GM12878 (cell line): ENCODE data around the gene CLIP2. TPM values are rescaled to one million over a fixed set of nuclear protein-coding genes. Genes with fewer than 3 reads are reported as not detected.

Experiments
- ATAC-seq: fragments of 200-7000 bp; cut with Tn5 transposase; 3 replicates; pipeline ENCODE4 v1.9.1; 2020; ENCODE audit warnings: mild to moderate bottlenecking, moderate library complexity
- BruUV-seq: library from RNA; stranded (reverse); fragments of 400-500 nt; replicated peaks from 2 replicates; lab custom pipeline; 2021; lab: Mats Ljungman, UMichigan
- CTCF ChIA-PET: fragments of 300-600 bp; sonication (Branson Sonifier 250); formaldehyde crosslinking; extraction: SDS; loops from one replicate; lab custom pipeline; 2021; ENCODE audit warnings: inconsistent platforms; lab: Yijun Ruan, JAX
- POLR2A ChIA-PET: fragments of 350-600 bp; formaldehyde crosslinking; extraction: SDS; loops from one replicate; lab custom pipeline; 2021; ENCODE audit warnings: inconsistent platforms; lab: Charles Lee
- RAD21 ChIA-PET: fragments of 300-600 bp; sonication (Branson Sonifier 250); formaldehyde crosslinking; loops from one replicate; lab custom pipeline; 2023; ENCODE audit warnings: antibody characterized with exemption; ENCODE audit not compliant: unreplicated experiment; lab: Charles Lee
- SMC1A ChIA-PET: fragments of 300-600 bp; sonication (Branson Sonifier 250); formaldehyde crosslinking; loops from one replicate; lab custom pipeline; 2023; ENCODE audit not compliant: unreplicated experiment, uncharacterized antibody; lab: Charles Lee
- DNase-seq: peaks from one replicate; pipeline ENCODE4 v3.0.0-alpha.2; 2011; ENCODE audit warnings: low read depth, low spot score
- FAIRE-seq: peaks from 3 replicates; lab custom pipeline; 2011; peaks lifted over from hg19 to GRCh38; lab: Jason Lieb, UNC
- H2AFZ ChIP-seq: 2 replicates; pipeline ENCODE4 v1.6.0; 2011; ENCODE audit warnings: low read depth, low read length, control low read depth; ENCODE audit not compliant: control insufficient read depth
- H3K27ac ChIP-seq: 2 replicates; pipeline ENCODE4 v1.5.1; 2011; ENCODE audit warnings: control low read depth; ENCODE audit not compliant: control insufficient read depth, insufficient read depth
- H3K27me3 ChIP-seq, 2 experiments: replicated peaks in 1 of 2; 2 replicates each; pipeline versions ENCODE4 v1.6.0 to v1.6.1; 2011; ENCODE audit warnings: low read length in 1 of 2; ENCODE audit not compliant: control insufficient read depth in 2 of 2, insufficient read depth in 2 of 2
- H3K36me3 ChIP-seq, 2 experiments: 2 replicates each; pipeline ENCODE4 v1.5.1; 2011; ENCODE audit warnings: low read length in 1 of 2; ENCODE audit not compliant: control insufficient read depth in 2 of 2, insufficient read depth in 2 of 2
- H3K4me1 ChIP-seq: 2 replicates; pipeline ENCODE4 v1.6.1; 2011; ENCODE audit warnings: mild to moderate bottlenecking, low read length, moderate library complexity, mixed read lengths; ENCODE audit not compliant: control insufficient read depth, insufficient read depth
- H3K4me2 ChIP-seq: 2 replicates; pipeline ENCODE4 v1.6.0; 2011; ENCODE audit warnings: control low read depth; ENCODE audit not compliant: control insufficient read depth, insufficient read depth
- H3K4me3 ChIP-seq: fragments of 200-600 bp; sonication (generic); 2 replicates; pipeline ENCODE4 v1.5.1; 2016
- H3K79me2 ChIP-seq: 2 replicates; pipeline ENCODE4 v1.6.0; 2011; ENCODE audit warnings: low read length; ENCODE audit not compliant: control insufficient read depth, insufficient read depth
- H3K9ac ChIP-seq: 2 replicates; pipeline ENCODE4 v1.8.0; 2011; ENCODE audit warnings: low read length, control low read depth, mixed read lengths; ENCODE audit not compliant: control insufficient read depth, insufficient read depth
- H3K9me3 ChIP-seq: replicated peaks from 3 replicates; pipeline ENCODE4 v1.5.1; 2011; ENCODE audit warnings: mild to moderate bottlenecking, low read length; ENCODE audit not compliant: control insufficient read depth, insufficient read depth
- H4K20me1 ChIP-seq: 2 replicates; pipeline ENCODE4 v1.6.0; 2011; ENCODE audit not compliant: control insufficient read depth, insufficient read depth
- BMI1 ChIP-seq: fragments of 450-650 bp; IDR thresholded peaks from 2 replicates; pipeline ENCODE4 v1.6.1; 2016; ENCODE audit warnings: mild to moderate bottlenecking, moderate library complexity, borderline replicate concordance
- CHD1 ChIP-seq: IDR thresholded peaks from 2 replicates; pipeline ENCODE4 v1.6.1; 2012; ENCODE audit warnings: low read depth, low read length, improper control_type of control experiment
- CREB1 ChIP-seq: IDR thresholded peaks from 2 replicates; pipeline ENCODE4 v1.6.1; 2012; ENCODE audit warnings: low read depth, mild to moderate bottlenecking, inconsistent platforms
- EZH2 ChIP-seq: IDR thresholded peaks from 2 replicates; pipeline ENCODE4 v1.6.1; 2012; ENCODE audit warnings: low read depth, mild to moderate bottlenecking, control low read depth, inconsistent platforms, low read length, borderline replicate concordance; ENCODE audit not compliant: control insufficient read depth
- MEF2A ChIP-seq: IDR thresholded peaks from 2 replicates; pipeline ENCODE4 v1.6.1; 2011; ENCODE audit warnings: low read depth, mild to moderate bottlenecking, low read length, moderate library complexity; ENCODE audit not compliant: insufficient read depth
- MTA3 ChIP-seq: IDR thresholded peaks from 2 replicates; pipeline ENCODE4 v1.6.1; 2012; ENCODE audit warnings: low read length, inconsistent platforms, borderline replicate concordance
- NFIC ChIP-seq: IDR thresholded peaks from 2 replicates; pipeline ENCODE4 v1.6.1; 2012; ENCODE audit warnings: low read depth, mild to moderate bottlenecking, inconsistent platforms, low read length, moderate library complexity
- NFYB ChIP-seq: IDR thresholded peaks from 2 replicates; pipeline ENCODE4 v1.6.1; 2011; ENCODE audit warnings: low read depth, mild to moderate bottlenecking, low read length, improper control_type of control experiment, moderate library complexity; ENCODE audit not compliant: insufficient read depth
- PML ChIP-seq: IDR thresholded peaks from 2 replicates; pipeline ENCODE4 v1.6.1; 2012; ENCODE audit warnings: low read length, inconsistent platforms
- STAT3 ChIP-seq: IDR thresholded peaks from 2 replicates; pipeline ENCODE4 v1.6.1; 2011; ENCODE audit warnings: low read depth, low read length, improper control_type of control experiment
- WGBS: methylation state at CpG from one replicate; pipeline ENCODE4 v1.1.6; 2016; ENCODE audit warnings: low lambda C conversion rate; ENCODE audit not compliant: insufficient replicate concordance, insufficient coverage; ENCODE audit errors: missing lambda C conversion rate; 5-methylcytosine and 5-hydroxymethylcytosine counted together
- in situ Hi-C: fragments of 300-500 bp; cut with MboI; formaldehyde crosslinking; loops from 9 replicates; pipeline ENCODE4 v1.14.3; 2018; ENCODE audit warnings: mixed read lengths
- intact Hi-C: fragments of 100-400 bp; cut with micrococcal nuclease; formaldehyde crosslinking; loops from one replicate; pipeline ENCODE4 v1.14.2; 2022; ENCODE audit not compliant: unreplicated experiment
- polyA plus RNA-seq, 11 experiments: library from polyadenylated mRNA; depleted of rRNA in 4 of 11; unstranded in 6 of 11; stranded (reverse) in 5 of 11; fragments of >200 nt; fragmentation: Nextera tagmentation in 4 of 11; fragmentation: Illumina TruSeq in 1 of 11; extraction: Ambion mirVana in 4 of 11; extraction: Trizol in 1 of 11; gene quantifications; 1 replicate in 1 of 11; 2 replicates in 10 of 11; pipeline versions ENCODE4 v1.2.1 to v1.2.3, GENCODE V29; 2011 to 2016; ENCODE audit warnings: inconsistent platforms in 2 of 11, missing spikeins in 2 of 11, low read depth in 1 of 11
- total RNA-seq, 4 experiments: library from RNA; depleted of rRNA in 3 of 4; stranded (reverse); fragments of >200 nt in 3 of 4; fragmentation: Illumina TruSeq in 1 of 4; extraction: Trizol in 1 of 4; gene quantifications; 2 replicates each; pipeline versions ENCODE4 v1.2.1 to v1.2.3, GENCODE V29; 2013 to 2021
- TF ChIP-seq, protein P1 (sequence below): IDR thresholded peaks from 2 replicates; pipeline ENCODE4 v1.6.1; 2011; ENCODE audit warnings: borderline replicate concordance, low read depth, mild to moderate bottlenecking, moderate library complexity, low read length; ENCODE audit not compliant: insufficient read depth, poor library complexity, severe bottlenecking
- TF ChIP-seq, protein P2 (sequence below): IDR thresholded peaks from 2 replicates; pipeline ENCODE4 v1.6.1; 2012; ENCODE audit warnings: low read depth, low read length, improper control_type of control experiment

The CLIP2 gene
- total and polyA plus RNA-seq, 10 of the 15 experiments (the other 5 are each of a cell fraction or from before 2014, with no cell fraction given), result 0.26 to 56.3 (median 21.0) TPM

DNA sequence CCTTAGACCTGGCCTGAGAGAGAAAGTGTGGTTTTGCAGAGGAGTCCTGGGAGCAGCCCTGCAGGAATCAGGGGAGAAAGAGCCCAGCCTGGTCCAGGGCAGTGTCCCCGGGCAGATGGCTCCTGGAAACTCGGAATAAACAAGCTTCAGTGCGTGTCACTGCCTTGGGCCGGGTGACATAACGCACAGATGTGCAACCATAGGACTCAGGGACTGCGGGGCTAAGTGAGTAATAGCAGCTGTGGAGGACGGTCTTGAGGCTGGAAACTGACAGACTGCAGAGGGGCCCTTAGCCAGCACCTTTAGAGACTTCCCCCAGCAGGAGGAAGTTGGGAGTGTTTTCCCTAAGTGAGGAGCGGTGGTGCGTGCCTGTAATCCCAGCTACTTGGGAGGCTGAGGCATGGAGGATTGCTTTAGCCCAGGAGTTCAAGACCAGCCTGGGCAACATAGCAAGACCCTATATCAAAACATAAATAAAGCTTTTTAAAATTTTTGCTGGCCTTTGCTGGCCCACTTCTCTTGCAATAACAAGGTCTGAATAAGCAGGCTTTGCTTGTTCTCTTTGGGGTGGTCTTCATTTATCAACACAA, 5.3 kb upstream of the CLIP2 start:
- ChIA-PET POLR2A (interaction anchor here (0.5 to 8.7 kb wide), 6 partner anchors 9 to 92 kb away, joined by 3 to 171 read pairs (median 18); partner anchors contain the start of gene LAT2), SMC1A (interaction anchor here (0.7 to 12.0 kb wide), 9 partner anchors 9 to 117 kb away, joined by 3 to 285 read pairs (median 8); no protein-coding TSS in a partner anchor), CTCF (interaction anchor here (1.2 to 6.5 kb wide), 4 partner anchors 8 to 77 kb away, joined by 4 to 103 read pairs (median 38); no protein-coding TSS in a partner anchor), RAD21 (interaction anchor here (1.1 to 12.0 kb wide), 8 partner anchors 8 to 77 kb away, joined by 3 to 169 read pairs (median 12); partner anchors contain the start of gene LAT2)
- Histone ChIP-seq H3K9me3 (no peaks in the 10 kb centered on the region), H3K36me3 (no peaks in the 10 kb centered on the region), H3K9ac (no peak overlapping the region), H3K4me2 (peak overlapping the region; percentile 85), H3K4me1 (peaks cover 44% of the 10 kb centered on the region), H4K20me1 (no peaks in the 10 kb centered on the region), H3K27ac (peak overlapping the region; percentile 78), H2AFZ (no peak overlapping the region), H3K27me3 (no peaks in the 10 kb centered on the region), H3K4me3 (no peak overlapping the region), H3K79me2 (peaks cover 25% of the 10 kb centered on the region)
- WGBS, result 41% methylated on average over 7 of the region's 9 CpGs
- no peak for TF ChIP-seq BMI1
- intact Hi-C loops (loop anchor here (1.0 to 10.0 kb wide), 4 partner anchors 12 to 381 kb away; no protein-coding TSS in a partner anchor), in situ Hi-C loops (no loop called here)
- DNase-seq, result no peak
- BruUV-seq, result no TSS peak
- no peak for FAIRE-seq
- ATAC-seq, result peak; percentile 11; the same call in 2 of the 3 replicates

DNA sequence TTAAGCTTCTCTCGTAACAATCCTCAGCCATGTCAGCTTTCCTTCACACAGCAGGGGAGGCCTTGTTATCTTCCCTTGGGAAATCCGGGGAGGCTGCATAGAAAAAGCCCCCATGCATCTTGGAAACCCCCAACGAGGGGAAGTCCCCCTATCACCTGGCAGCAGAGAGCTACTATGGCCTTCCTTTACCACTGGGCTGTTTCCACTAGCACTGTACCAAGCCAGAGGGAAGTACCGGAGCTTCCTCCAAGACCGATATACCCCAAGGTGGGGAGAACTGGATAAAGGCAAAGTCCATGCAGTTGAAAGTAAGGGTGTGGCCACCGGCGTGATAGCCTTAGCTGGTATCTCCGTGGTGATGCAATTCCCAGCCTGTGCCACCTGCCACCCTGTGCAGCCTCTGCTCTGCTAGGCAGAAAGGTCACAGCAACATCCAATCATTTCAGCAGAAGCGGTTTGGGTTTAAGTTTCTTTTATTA, 4.4 kb upstream of the CLIP2 start:
- in situ Hi-C loops, result loop anchor here (5.0 kb wide), 1 partner anchor 78 kb away; no protein-coding TSS in a partner anchor
- H3K9ac ChIP-seq, result peak overlapping the region; percentile 29
- TF ChIP-seq MTA3 (peak; percentile 48), NFYB (0 out of 2 replicates have a peak, but pooled peaks have one; percentile 22), CREB1 (no peak), CHD1 (no peak), NFIC (peak; percentile 69), STAT3 (no peak), MEF2A (no peak), EZH2 (no peak), PML (0 out of 2 replicates have a peak, but pooled peaks have one; percentile 14)
- TF ChIP-seq, protein P1, sequence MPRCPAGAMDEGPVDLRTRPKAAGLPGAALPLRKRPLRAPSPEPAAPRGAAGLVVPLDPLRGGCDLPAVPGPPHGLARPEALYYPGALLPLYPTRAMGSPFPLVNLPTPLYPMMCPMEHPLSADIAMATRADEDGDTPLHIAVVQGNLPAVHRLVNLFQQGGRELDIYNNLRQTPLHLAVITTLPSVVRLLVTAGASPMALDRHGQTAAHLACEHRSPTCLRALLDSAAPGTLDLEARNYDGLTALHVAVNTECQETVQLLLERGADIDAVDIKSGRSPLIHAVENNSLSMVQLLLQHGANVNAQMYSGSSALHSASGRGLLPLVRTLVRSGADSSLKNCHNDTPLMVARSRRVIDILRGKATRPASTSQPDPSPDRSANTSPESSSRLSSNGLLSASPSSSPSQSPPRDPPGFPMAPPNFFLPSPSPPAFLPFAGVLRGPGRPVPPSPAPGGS, result no peak
- TF ChIP-seq, protein P2, sequence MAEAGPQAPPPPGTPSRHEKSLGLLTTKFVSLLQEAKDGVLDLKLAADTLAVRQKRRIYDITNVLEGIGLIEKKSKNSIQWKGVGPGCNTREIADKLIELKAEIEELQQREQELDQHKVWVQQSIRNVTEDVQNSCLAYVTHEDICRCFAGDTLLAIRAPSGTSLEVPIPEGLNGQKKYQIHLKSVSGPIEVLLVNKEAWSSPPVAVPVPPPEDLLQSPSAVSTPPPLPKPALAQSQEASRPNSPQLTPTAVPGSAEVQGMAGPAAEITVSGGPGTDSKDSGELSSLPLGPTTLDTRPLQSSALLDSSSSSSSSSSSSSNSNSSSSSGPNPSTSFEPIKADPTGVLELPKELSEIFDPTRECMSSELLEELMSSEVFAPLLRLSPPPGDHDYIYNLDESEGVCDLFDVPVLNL, result no peak

More for the DNA sequence above, 4.4 kb upstream of the CLIP2 start:
- H3K4me1 ChIP-seq, result peaks cover 37% of the 10 kb centered on the region
- intact Hi-C loops, result loop anchor here (1.0 to 10.0 kb wide), 5 partner anchors 13 to 380 kb away; no protein-coding TSS in a partner anchor
- peaks cover 32% of the 10 kb centered on the region for H3K79me2 ChIP-seq
- H3K27ac ChIP-seq, result peak overlapping the region; percentile 78
- RAD21 ChIA-PET, result interaction anchor here (0.9 to 12.0 kb wide), 12 partner anchors 9 to 78 kb away, joined by 3 to 169 read pairs (median 6); partner anchors contain the start of gene LAT2
- BruUV-seq, result no TSS peak
- no peaks in the 10 kb centered on the region for H3K27me3 ChIP-seq
- H4K20me1 ChIP-seq, result no peaks in the 10 kb centered on the region
- peak; percentile 74 for ATAC-seq
- POLR2A ChIA-PET, result interaction anchor here (0.5 to 8.7 kb wide), 6 partner anchors 10 to 87 kb away, joined by 3 to 171 read pairs (median 18); partner anchors contain the start of gene LAT2
- no peaks in the 10 kb centered on the region for H3K36me3 ChIP-seq
- H2AFZ ChIP-seq, result peak overlapping the region; percentile 49
- SMC1A ChIA-PET, result interaction anchor here (0.7 to 12.0 kb wide), 11 partner anchors 8 to 116 kb away, joined by 3 to 285 read pairs (median 7); partner anchors contain the start of gene RFC2
- 2% methylated on average over 9 of the region's 9 CpGs for WGBS
- peak; percentile 88 for FAIRE-seq
- CTCF ChIA-PET, result interaction anchor here (0.6 to 6.5 kb wide), 9 partner anchors 9 to 341 kb away, joined by 3 to 103 read pairs (median 4); no protein-coding TSS in a partner anchor
- H3K4me2 ChIP-seq, result peak overlapping the region; percentile 85
- H3K4me3 ChIP-seq, result peak overlapping the region; percentile 44; the same call in 1 of the 2 replicates
- H3K9me3 ChIP-seq, result no peaks in the 10 kb centered on the region
- DNase-seq, result peak; percentile 80
